Embryonic facial prominence (tissue), 1 donor: ENCODE measurements around the gene C16orf78.

ENCODE experiments used
- DNase-seq: peaks from one replicate; pipeline ENCODE4 v3.0.0-alpha.2; 2016; ENCODE audit errors: extremely low spot score

The C16orf78 gene

DNA sequence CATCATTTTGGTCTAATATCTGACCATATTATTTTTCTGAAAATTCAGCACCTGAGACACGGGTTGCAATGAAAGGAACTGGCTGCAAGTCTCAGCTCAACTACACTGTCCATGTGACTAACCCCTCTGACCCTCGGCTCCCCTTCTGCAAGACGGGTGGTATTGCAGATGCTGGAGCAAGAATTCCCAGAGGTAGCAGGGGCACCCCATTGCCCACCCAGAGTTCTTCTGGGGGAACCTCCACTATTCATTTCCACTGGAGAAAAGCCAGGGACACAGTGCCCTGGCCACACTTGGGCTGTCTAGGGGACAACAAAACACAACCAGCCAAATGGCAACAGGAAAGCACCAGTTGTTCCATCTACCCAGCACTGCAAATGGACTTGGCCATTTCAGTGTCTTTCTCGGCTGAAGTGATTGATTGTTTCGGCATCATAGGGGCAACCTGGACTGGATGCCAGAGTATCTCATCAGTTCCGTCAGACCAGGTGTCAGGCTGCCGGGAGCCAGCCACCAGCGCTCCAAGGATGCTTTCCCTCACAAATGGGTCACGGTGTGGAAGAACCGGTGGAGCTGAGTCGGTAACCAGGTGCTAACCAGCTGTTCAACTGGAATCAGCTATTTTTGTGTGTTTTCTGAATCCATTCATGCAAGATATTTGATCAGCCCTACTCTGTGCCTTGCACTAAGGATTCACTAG is 58.1 kb downstream of the C16orf78 start:
- DNase-seq, result no peak

DNA sequence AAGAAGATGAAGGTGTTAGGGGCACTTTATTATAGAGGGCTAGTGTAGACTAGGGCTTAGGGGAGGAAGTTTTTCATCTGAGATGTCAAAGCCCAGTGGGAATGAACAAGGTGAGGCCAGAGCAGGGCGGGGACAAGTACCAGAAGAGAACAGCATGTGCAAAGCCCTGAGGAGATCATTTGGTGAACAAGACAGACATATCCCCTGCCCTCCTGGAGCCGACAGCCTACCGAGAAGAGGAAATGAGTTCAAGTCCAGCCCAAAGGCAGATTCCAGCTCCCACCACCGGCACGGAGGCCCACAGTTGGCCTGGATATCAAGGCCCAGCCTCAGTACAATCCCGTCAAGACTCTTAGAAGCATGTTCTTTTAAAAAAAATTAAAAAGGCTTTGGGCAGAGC is 61.1 kb downstream of the C16orf78 start:
- DNase-seq, result no peak

- no peak for DNase-seq
These were observed 62.6 kb downstream of the C16orf78 start for GRCh38 chr16:49436181-49436580.

DNA sequence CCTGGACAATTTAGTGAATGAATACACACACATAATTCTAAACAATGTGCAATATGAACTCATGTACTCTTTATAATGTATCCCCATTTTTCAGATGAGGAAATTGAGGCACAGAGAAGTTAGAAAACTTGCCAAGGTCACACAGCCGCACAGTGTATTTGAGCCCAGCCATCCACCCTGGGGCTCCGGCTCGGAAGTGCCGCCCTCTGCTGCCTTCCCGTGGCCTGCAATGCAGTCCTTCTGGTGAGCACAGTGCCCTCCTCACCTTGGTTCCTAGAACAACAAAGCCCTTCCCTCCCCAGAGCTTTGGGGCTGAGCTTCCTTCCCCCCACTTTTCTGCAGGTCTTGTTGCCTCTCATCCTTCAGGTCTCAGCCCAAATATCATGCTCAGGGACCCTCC is 63.7 kb downstream of the C16orf78 start:
- no peak for DNase-seq

GRCh38 chr16:49439050-49439449 is 65.4 kb downstream of the C16orf78 start:
- DNase-seq, result no peak

DNA sequence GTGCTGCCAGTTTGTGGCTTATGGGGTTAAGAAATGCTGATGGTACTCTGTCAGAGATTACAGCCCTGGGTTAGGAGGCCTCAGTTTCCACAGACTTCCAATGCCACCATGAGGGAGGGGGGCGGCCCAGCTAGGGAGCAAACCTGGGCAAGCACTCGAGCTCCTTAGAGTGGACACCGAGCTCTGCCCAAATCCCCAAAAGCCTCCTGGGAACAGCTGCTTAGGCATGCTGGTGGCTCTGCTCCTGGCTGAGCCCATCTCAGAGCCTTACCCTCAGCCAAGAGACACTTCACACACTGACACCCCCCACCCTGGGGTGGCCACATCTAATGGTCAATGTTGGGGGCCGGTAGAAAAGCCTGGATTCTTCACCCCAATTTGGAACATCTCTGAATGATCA is 66.1 kb downstream of the C16orf78 start:
- no peak for DNase-seq

DNA sequence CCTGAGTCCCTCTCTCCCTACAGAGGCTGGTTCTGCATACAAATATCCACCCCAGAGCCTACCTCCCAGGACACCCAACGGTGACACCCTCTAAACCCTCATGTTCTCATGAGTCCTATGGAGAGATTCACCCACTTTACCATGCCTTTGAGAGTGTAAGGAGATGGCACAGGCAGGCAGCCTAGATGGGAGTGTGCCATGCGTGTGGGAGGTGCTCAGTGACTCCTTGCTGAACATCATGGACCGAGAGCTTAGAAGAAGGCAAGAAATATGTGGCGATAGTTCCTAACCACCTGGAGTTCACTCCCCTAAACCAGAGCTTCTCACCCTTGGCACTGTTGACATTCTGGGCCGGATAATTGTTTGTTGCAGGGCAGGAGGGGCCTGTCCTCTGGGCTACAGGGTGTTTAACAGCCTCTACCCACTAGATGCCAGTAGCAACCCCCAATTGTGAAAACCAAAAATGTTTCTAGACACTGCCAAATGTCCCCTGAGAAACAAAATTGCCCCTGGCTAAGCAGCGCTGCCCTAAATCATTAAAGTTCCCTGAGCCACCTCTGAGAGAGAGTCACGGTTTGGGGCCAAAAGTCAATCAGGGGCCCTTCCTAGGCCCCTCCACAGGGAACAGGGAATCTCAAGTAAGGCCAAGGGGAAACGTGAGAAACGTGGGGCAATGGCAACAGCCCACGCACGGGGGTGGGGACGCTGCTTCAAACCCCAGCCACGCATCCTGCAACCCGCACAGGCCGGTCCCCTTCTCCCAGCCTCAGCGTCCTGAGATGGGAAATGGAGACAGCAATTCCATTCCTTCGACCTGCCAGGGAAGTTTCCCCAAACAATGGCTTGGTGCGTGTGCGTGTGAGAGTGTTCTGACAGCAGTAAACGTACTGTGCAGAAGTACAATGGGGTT is 66.8 kb downstream of the C16orf78 start:
- no peak for DNase-seq

DNA sequence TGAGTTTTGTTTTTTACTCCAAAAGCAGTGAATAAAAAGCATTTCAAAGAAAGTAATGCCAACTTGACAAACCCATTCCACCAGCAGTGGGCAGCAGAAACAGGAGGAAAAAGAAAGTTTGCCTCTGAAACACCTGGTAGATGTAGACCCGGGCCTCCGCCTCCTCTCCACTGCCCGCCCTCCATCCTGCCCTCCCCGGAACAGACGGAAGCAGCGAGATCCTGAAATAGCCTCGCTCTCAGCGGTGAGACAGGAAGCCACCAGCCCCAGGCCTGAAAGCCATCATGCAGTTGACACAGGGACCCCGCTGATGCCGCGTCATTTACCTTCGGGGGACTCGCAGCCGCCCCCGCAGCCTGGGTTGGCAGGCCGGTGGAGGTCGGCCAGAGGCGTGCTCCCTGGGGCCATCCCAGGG is 67.8 kb downstream of the C16orf78 start:
- DNase-seq, result no peak

DNA sequence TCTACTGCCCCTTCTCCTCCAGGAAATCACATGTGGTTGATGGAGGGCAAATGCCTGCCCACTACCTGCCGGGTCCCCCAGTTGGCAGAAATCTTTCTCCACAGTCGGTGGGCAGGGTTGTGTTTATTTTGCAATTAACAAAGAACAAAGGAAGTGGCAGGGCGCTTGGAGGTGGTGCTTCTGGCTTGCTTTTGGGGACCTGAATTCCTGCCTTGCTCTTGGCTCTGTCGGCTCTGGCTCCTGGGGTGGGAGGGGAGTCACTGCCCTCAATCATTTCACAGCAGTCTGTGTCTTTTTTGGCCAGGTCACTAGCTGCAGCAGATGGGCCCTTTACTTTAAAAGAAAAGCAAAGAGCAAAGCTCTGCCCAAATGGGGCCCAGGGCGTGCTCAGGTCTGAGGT is 69.2 kb downstream of the C16orf78 start:
- no peak for DNase-seq

GRCh38 chr16:49443576-49443975 is 70.0 kb downstream of the C16orf78 start:
- DNase-seq, result no peak

GRCh38 chr16:49446805-49447204 is 73.2 kb downstream of the C16orf78 start:
- no peak for DNase-seq
